Endothelial cell of umbilical vein (primary cell): ENCODE data around the gene STOML1. TPM values are rescaled to one million over a fixed set of nuclear protein-coding genes. Genes with fewer than 3 reads are reported as not detected.

Experiments used
- BruUV-seq: library from RNA; stranded (reverse); fragments of 400-500 nt; replicated peaks from 2 replicates; lab custom pipeline; 2021; lab: Mats Ljungman, UMichigan
- CTCF ChIA-PET: fragments of 300-600, 350-600 bp; sonication (Branson Sonifier 250); formaldehyde crosslinking; loops from one replicate; lab custom pipeline; 2021; ENCODE audit warnings: antibody characterized with exemption, inconsistent platforms; lab: Charles Lee
- POLR2A ChIA-PET: fragments of 300-600, 350-600 bp; sonication (Branson Sonifier 250); formaldehyde crosslinking; loops from one replicate; lab custom pipeline; 2021; ENCODE audit warnings: antibody characterized with exemption, inconsistent platforms; lab: Charles Lee
- DNase-seq: peaks from one replicate; pipeline ENCODE4 v3.0.0-alpha.2; 2011; ENCODE audit warnings: low read depth, low spot score
- FAIRE-seq: peaks from 2 replicates; lab custom pipeline; 2011; peaks lifted over from hg19 to GRCh38; lab: Jason Lieb, UNC
- H2AFZ ChIP-seq: 2 replicates; pipeline ENCODE4 v1.6.0; 2012; ENCODE audit warnings: low read depth, low read length, control low read depth, inconsistent platforms
- H3K27ac ChIP-seq: 2 replicates; pipeline ENCODE4 v1.5.1; 2011; ENCODE audit warnings: low read depth, mild to moderate bottlenecking, control low read depth, low read length, moderate library complexity; ENCODE audit not compliant: insufficient read depth
- H3K27me3 ChIP-seq, 2 experiments: 2 replicates each; pipeline versions ENCODE4 v1.6.0 to v1.6.1; 2011; ENCODE audit warnings: low read length in 2 of 2, mixed read lengths in 1 of 2; ENCODE audit not compliant: control insufficient read depth in 2 of 2, insufficient read depth in 2 of 2
- H3K36me3 ChIP-seq, 2 experiments: 2 replicates in 1 of 2; 3 replicates in 1 of 2; pipeline ENCODE4 v1.5.1; 2011; ENCODE audit warnings: low read length in 2 of 2, mild to moderate bottlenecking in 1 of 2, moderate library complexity in 1 of 2; ENCODE audit not compliant: control insufficient read depth in 2 of 2, insufficient read depth in 2 of 2; ENCODE audit errors: extremely low read depth in 1 of 2
- H3K4me1 ChIP-seq: 3 replicates; pipeline ENCODE4 v1.5.1; 2011; ENCODE audit warnings: mild to moderate bottlenecking, low read length; ENCODE audit not compliant: control insufficient read depth, insufficient read depth; ENCODE audit errors: extremely low read depth
- H3K4me2 ChIP-seq: 2 replicates; pipeline ENCODE4 v1.6.1; 2011; ENCODE audit warnings: low read length, control low read depth, mixed read lengths; ENCODE audit not compliant: insufficient read depth
- H3K4me3 ChIP-seq, 3 experiments: fragments of 200-600 bp in 1 of 3; sonication (generic), shearing (Covaris generic) in 1 of 3; replicated peaks in 1 of 3; 2 replicates each; pipeline ENCODE4 v1.5.1; 2011 to 2016; ENCODE audit warnings: control low read depth in 3 of 3, low read length in 3 of 3, mild to moderate bottlenecking in 2 of 3, inconsistent platforms in 1 of 3, low read depth in 1 of 3, moderate library complexity in 1 of 3; ENCODE audit not compliant: insufficient read depth in 1 of 3
- H3K79me2 ChIP-seq: 2 replicates; pipeline ENCODE4 v1.6.0; 2012; ENCODE audit warnings: low read length, inconsistent platforms; ENCODE audit not compliant: control insufficient read depth, insufficient read depth
- H3K9ac ChIP-seq: replicated peaks from 2 replicates; pipeline ENCODE3; 2011; ENCODE audit warnings: low read length, control low read depth; ENCODE audit not compliant: insufficient read depth; ENCODE audit errors: extremely low read depth
- H3K9me1 ChIP-seq: replicated peaks from 3 replicates; pipeline ENCODE4 v1.6.0; 2011; ENCODE audit warnings: mild to moderate bottlenecking, low read length; ENCODE audit not compliant: control insufficient read depth, insufficient read depth; ENCODE audit errors: extremely low read depth
- H3K9me3 ChIP-seq: replicated peaks from 2 replicates; pipeline ENCODE4 v1.5.1; 2012; ENCODE audit warnings: low read length, inconsistent platforms; ENCODE audit not compliant: control insufficient read depth, insufficient read depth
- H4K20me1 ChIP-seq: replicated peaks from 2 replicates; pipeline ENCODE3; 2011; ENCODE audit warnings: mild to moderate bottlenecking, low read length; ENCODE audit not compliant: control insufficient read depth, insufficient read depth; ENCODE audit errors: extremely low read depth
- CTCF ChIP-seq, 2 donors: IDR thresholded peaks; 1 replicate in 1 of 2; 2 replicates in 1 of 2; pipeline ENCODE4 v1.5.1; 2011; ENCODE audit warnings: low read length in 2 of 2, mild to moderate bottlenecking in 2 of 2, moderate library complexity in 2 of 2, control low read depth in 1 of 2, inconsistent platforms in 1 of 2, low read depth in 1 of 2; ENCODE audit not compliant: insufficient read depth in 1 of 2; ENCODE audit errors: extremely low read depth in 1 of 2
- EZH2 ChIP-seq: IDR thresholded peaks from 2 replicates; pipeline ENCODE4 v1.6.1; 2012; ENCODE audit warnings: borderline replicate concordance, low read depth, mild to moderate bottlenecking, moderate library complexity, low read length, inconsistent platforms; ENCODE audit not compliant: severe bottlenecking
- FOS ChIP-seq: IDR thresholded peaks from 2 replicates; pipeline ENCODE4 v1.6.1; 2011; ENCODE audit warnings: mild to moderate bottlenecking, low read length, moderate library complexity, borderline replicate concordance; ENCODE audit not compliant: insufficient read depth
- GATA2 ChIP-seq: IDR thresholded peaks from 2 replicates; pipeline ENCODE4 v1.7.0; 2011; ENCODE audit warnings: low read depth, mild to moderate bottlenecking, moderate library complexity, mixed read lengths, low read length; ENCODE audit not compliant: insufficient read length, insufficient read depth
- JUN ChIP-seq: IDR thresholded peaks from 2 replicates; pipeline ENCODE4 v1.6.1; 2011; ENCODE audit warnings: borderline replicate concordance, low read depth; ENCODE audit not compliant: insufficient read length, insufficient read depth
- MAX ChIP-seq: IDR thresholded peaks from 2 replicates; pipeline ENCODE4 v1.6.1; 2011; ENCODE audit not compliant: insufficient read depth, insufficient read length
- MYC ChIP-seq: IDR thresholded peaks from one replicate; pipeline ENCODE4 v1.6.1; 2011; ENCODE audit warnings: mild to moderate bottlenecking, low read depth, low read length
- POLR2A ChIP-seq: IDR thresholded peaks from 2 replicates; pipeline ENCODE4 v1.6.1; 2012; ENCODE audit warnings: low read depth, mild to moderate bottlenecking, control low read depth, low read length
- POLR2AphosphoS5 ChIP-seq: IDR thresholded peaks from 2 replicates; pipeline ENCODE4 v1.6.1; 2012; ENCODE audit warnings: low read depth, mild to moderate bottlenecking, control low read depth, low read length, moderate library complexity; ENCODE audit not compliant: insufficient read depth
- dilution Hi-C: fragments of 300-500 bp; cut with MboI; formaldehyde crosslinking; loops from one replicate; pipeline ENCODE4 v1.15.0; 2019; ENCODE audit warnings: low sequenced_read_pairs; ENCODE audit not compliant: extremely low pct_ligation_motif_present
- intact Hi-C: fragments of 100-400 bp; cut with micrococcal nuclease; formaldehyde crosslinking; loops from one replicate; pipeline ENCODE4 v1.10.0; 2022
- polyA plus RNA-seq, 4 experiments: library from polyadenylated mRNA; depleted of rRNA in 3 of 4; stranded (reverse) in 3 of 4; unstranded in 1 of 4; fragments of >200 nt; gene quantifications; 2 replicates each; pipeline versions ENCODE4 v1.2.1 to v1.2.3, GENCODE V29; 2011 to 2012; ENCODE audit warnings: missing spikeins in 1 of 4
- total RNA-seq: library from RNA; stranded (reverse); gene quantifications from 2 replicates; pipeline ENCODE4 v1.2.3, GENCODE V29; 2021

Gene STOML1
- total and polyA plus RNA-seq, 2 donors (not counting 3 experiments of a cell fraction or from before 2014, with no cell fraction given): 12.9 to 15.4 TPM

GRCh38 chr15:74013374-74013894, 21.3 kb upstream of the STOML1 start:
- Histone ChIP-seq H2AFZ (no peak overlapping the region), H3K4me3 (no peak overlapping the region), H3K9ac (no peak overlapping the region), H3K36me3 (peaks cover 4 to 5% of the 10 kb centered on the region in 2 experiments), H3K9me1 (no peaks in the 10 kb centered on the region), H3K4me2 (no peak overlapping the region), H3K9me3 (no peaks in the 10 kb centered on the region), H3K27me3 (no peaks in the 10 kb centered on the region), H3K27ac (no peak overlapping the region), H3K79me2 (peaks cover 64% of the 10 kb centered on the region), H4K20me1 (no peaks in the 10 kb centered on the region), H3K4me1 (peaks cover 35% of the 10 kb centered on the region)
- dilution Hi-C loops (no loop called here), intact Hi-C loops (no loop called here)
- no TSS peak for BruUV-seq
- TF ChIP-seq MAX (no peak), MYC (no peak), FOS (no peak), CTCF (IDR thresholded peaks at IDR 0.05; ENCODE audit: extremely low read depth in 1 of 2, insufficient read depth in 1 of 2, low read depth in 1 of 2, low read length in 2 of 2) (no peak), EZH2 (no peak), GATA2 (no peak), POLR2AphosphoS5 (no peak), JUN (no peak), POLR2A (no peak)
- ChIA-PET CTCF (interaction anchor here (1.4 to 3.5 kb wide), 4 partner anchors 14 to 30 kb away, joined by 3 to 15 read pairs (median 8); no protein-coding TSS in a partner anchor), POLR2A (no interaction called here)
- DNase-seq (no peak), FAIRE-seq (no peak)
